ENCODE measurements around the gene SUZ12.

GRCh38 chr17:31997005-31997404, 60.2 kb downstream of the SUZ12 start:
- TF ChIP-seq CTCF (IDR thresholded peaks at IDR 0.05), result no peak
- no peak for TF ChIP-seq POLR2A (IDR thresholded peaks at IDR 0.05)
